Measurements from ENCODE around the gene PARVA.

The PARVA gene

DNA sequence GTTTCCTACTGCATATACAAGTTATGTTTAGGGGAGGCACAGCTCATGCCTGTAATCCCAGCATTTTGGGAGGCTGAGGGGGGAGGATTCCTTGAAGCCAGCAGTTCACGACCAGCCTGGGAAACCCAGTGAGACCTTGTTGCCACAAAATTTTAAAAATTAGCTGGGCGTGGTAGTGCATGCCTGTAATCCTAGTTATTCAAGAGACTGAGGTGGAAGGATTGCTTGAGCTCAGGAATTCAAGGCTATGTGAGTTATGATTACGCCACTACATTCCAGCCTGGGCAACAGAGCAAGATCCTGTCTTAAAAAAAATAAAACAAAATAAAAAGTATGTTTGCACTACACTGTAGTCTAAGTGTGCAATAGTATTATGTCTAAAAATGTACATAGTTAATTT, 188.0 kb downstream of the PARVA start:
- no peak for DNase-seq

DNA sequence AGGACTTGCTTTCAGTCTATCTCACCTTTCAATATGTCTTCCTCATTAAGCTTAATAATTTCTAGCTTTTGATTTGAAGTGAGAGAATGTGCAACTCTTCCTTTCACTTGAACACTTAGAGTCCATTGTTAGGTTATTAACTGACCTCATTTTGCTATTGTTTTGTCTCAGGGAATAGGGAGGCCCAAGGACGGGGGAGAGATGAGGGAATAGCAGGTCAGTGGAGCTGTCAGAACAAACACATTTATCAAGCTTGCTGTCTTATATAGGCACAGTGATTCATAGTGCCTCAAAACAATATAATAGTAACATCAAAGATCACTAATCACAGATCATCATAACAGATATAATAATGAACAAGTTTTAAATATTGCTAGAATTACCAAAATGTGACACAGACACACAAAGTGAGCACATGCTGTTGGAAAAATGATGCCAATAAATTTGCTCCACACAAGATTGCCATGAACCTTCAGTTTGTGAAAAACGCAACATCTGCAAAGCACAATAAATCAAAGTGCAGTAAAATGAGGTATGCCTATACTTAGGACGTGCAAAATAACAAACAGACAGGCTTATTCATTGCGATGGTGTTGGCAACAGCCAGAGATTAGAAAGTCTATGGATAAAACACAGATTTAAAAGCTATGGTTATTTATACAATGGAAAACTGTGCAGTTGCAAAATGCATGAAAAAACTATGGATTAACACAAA, 190.5 kb downstream of the PARVA start:
- DNase-seq: no peak

DNA sequence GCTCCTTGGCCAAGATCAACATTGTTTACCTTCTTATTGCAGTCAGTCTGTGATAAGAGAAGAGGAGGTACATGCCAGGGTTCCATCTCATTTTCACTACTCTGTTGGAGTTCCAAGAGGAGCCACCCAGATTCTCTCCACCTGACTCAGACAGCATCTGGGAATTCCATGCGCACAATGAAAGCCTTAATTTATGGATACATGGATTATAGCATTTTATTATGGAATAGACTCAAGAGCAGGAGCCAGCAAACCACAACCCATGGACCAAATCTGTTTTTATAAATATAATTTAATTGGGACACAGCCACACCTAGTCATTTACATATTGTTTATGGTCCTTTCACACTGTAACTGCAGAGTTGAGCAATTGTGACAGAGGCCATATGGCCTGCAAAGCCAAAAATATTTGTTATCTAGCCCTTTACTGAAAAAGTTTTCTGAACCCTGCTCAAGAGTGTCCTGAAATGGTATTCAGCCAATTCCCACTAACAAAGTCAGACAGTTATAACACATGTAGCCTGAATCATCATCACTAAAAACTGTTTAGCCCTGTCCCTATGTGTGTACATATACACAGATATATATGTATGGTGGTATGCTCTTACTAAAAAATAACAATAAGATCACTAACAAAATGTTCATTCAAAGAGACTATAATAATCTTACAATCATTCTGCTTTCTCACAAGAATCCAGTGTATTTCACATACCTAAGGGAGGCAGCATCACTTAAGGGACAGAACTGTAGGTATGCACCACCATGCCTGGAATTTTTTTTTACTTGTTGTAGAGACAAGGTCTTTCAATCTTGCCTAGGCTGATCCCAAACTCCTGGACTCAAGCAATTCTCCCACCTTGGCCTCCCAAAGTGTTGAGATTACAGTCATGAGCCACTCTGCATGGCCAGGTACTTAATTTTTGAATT, 192.4 kb downstream of the PARVA start:
- DNase-seq: no peak

DNA sequence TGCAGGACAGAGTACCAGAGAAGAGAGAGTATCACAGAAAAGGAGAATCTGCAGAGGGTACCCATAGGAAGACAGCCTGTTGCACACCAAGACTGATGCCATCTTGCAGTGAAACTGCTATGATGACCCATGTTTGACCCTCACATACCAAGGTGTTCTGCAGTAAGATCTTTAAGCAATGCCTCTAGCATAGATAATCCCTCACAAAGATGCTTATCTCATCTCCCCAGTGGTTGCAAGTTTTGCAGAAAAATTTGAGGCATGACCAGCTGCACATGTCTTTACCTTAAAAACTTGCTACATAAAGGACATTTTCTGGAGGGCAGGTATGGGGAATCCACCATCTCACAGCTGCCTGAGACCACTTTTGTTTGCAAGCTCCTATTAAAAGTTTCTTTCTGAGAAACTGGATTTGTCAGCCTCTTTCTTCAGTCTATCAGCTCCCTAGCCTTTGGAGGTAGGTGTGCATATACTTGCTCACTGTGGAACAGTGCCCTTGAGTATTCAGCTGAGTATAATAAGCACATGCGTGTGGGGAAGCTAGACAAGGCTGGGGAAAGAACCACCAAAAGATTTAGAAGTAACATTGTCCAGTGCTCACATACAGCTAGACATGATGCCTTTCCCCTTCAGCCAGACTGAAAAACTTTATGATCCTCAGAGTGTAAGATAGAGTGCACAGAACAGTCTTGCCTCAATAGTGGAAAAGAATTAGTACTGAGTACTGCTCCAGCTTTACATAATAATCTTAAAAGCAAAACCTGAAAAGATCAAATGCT, 196.5 kb downstream of the PARVA start:
- no peak for DNase-seq

DNA sequence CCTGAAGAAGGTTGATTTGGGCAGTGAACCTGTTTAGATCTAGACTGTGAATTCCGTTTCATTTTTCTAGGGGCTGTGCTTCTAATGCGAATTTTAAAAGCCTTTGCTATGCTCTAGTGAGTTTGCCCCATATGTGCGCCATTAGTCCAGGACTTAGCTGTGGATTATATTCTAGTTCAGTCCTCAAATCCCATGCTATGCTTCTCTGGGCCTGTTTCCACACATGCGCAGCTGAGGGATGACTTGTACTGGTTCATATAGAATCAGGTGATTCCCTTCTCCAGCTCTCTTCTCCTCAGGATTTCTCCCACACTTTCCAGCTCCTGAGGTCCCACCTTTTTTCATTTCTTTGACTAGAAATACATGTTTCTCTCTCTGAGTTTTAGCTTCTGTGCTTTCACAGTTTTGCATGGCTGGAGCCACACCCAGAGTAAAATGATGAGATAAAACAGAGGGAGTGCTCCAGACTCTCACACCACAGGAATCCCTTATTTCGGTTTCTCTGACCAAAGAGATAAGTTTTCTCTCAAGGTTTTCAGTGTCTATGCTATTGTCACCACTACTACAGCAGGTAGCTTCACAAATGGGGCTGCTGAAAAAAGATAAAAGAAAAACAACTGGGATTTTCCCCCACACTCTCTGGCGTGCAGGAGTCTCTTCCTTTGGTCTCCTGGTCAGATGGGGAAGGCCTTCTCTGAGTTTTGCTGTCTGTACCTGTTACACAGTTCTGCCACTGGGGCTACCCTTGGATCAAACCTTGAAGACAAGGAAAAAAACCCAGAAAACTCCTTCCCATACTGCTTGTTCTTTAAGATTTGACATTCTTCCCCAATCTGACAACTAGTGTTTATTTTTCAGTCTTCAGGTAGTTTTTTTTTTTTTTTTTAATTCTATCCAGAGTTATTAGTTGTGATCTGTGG, 200.6 kb downstream of the PARVA start:
- no peak for DNase-seq

DNA sequence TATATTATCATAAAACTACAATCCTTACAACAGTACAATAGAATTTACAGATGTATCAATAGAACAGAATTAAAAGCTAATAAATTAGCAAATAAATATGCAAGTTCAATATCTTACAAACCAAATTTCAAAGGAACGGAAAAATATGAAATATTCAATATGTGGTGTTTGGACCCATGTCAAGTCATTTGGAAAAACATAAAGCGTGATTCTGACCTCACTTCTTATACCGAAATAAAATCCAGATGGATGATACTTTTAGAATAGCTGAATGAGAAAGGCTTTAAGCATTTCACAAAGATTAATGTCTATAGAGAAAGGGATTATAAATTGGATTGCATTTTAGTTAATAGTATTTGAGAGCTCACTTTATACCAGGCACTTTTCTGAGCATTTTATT, 204.0 kb downstream of the PARVA start:
- DNase-seq: no peak

DNA sequence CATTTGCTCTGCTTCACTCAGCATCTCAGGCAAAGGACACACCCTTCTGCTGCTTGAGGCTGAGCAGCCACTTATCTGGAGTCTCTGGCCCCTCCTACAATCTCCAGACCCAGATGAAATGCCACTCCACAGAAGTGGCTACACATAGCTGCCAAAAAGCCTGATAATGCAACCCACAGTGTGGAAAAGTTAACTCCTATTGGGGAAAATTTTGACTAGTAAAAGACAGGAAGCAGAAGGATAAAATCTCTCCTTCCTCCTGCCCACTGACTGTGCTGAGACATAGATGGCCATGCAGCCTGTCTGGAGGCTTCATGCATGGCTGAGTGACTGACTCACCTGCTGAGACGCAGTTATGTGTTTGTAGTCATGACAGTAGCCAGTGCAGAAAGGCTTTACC, 204.6 kb downstream of the PARVA start:
- DNase-seq: no peak
